ENCODE data around the gene EFCAB11.

EFCAB11 gene

DNA sequence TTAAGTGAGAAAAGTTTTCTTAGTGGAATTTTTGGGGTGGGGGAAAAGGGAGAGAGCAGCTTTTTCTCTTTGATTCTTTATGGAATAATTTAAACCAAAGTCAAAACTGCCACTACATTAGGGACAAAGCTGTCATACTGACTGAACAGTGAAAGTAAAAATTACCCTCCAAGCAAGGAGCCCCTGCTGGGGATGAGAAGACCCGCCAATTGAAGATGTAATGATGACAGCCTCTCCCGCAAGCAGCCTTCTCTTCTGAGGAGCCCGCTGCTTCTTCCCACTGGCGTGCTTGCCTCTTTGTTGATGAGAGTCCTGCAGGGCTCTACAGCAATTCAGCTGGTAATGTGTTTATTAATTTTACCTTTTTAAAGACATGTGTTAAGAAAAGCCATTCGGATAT is 151.0 kb downstream of the EFCAB11 start:
- Histone ChIP-seq H3K9me3 (ENCODE audit: control extremely low read depth in 1 of 5, control insufficient read depth in 4 of 5, insufficient read depth in 2 of 5, low read depth in 1 of 5, low read length in 4 of 5) (no peaks in the 10 kb centered on the region), H3K27ac (ENCODE audit: insufficient read depth in 1 of 2, low read depth in 1 of 2, low read length in 2 of 2, poor library complexity in 1 of 2, severe bottlenecking in 2 of 2) (no peak overlapping the region), H3K27me3 (replicated peaks in 2 of 5; ENCODE audit: control insufficient read depth in 4 of 5, insufficient read depth in 5 of 5, low read length in 4 of 5) (no peaks in the 10 kb centered on the region), H3K4me1 (ENCODE audit: control extremely low read depth in 1 of 4, control insufficient read depth in 4 of 4, insufficient read depth in 4 of 4, low read length in 3 of 4) (no peaks in the 10 kb centered on the region), H3K4me3 (ENCODE audit: control insufficient read depth in 1 of 7, extremely low read depth in 1 of 7, insufficient read depth in 4 of 7, low read depth in 2 of 7, low read length in 6 of 7) (no peak overlapping the region), H3K36me3 (ENCODE audit: control insufficient read depth in 4 of 4, insufficient read depth in 4 of 4, low read length in 3 of 4) (no peaks in the 10 kb centered on the region)
- 100% methylated on average over 2 of the region's 5 CpGs for WGBS (ENCODE audit: insufficient coverage)
- no peak for DNase-seq
- ChIA-PET POLR2A (no interaction called here), CTCF (no interaction called here)

DNA sequence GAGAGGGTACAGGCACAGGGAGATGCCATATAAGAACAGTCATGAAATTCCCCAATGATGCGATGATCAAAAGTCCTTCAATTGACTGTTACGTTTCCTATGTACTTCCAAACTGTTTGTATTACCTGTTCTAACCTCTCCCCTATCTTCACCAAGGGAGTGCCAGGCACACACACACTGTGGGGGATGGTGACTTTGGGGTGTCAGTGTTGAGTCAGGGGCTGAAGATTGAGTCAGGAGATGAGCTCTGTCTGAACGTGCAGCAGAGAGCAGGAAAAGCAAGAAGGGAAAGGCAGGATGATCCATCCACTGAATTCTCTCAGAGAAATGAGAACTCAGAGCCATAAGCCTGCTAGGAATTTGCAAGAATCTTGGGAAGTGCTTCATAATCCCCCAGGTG is 153.4 kb downstream of the EFCAB11 start:
- H3K4me1 ChIP-seq (ENCODE audit: control extremely low read depth in 1 of 4, control insufficient read depth in 4 of 4, insufficient read depth in 4 of 4, low read length in 3 of 4) = no peaks in the 10 kb centered on the region
- no peak overlapping the region for H3K4me3 ChIP-seq (ENCODE audit: control insufficient read depth in 1 of 7, extremely low read depth in 1 of 7, insufficient read depth in 4 of 7, low read depth in 2 of 7, low read length in 6 of 7)
- no peaks in the 10 kb centered on the region for H3K9me3 ChIP-seq (ENCODE audit: control extremely low read depth in 1 of 5, control insufficient read depth in 4 of 5, insufficient read depth in 2 of 5, low read depth in 1 of 5, low read length in 4 of 5)
- WGBS (ENCODE audit: insufficient coverage) = 100% methylated on average over 2 of the region's 3 CpGs
- no peak for DNase-seq
- ChIA-PET CTCF (no interaction called here), POLR2A (no interaction called here)
- no peaks in the 10 kb centered on the region for H3K36me3 ChIP-seq (ENCODE audit: control insufficient read depth in 4 of 4, insufficient read depth in 4 of 4, low read length in 3 of 4)
- H3K27ac ChIP-seq (ENCODE audit: insufficient read depth in 1 of 2, low read depth in 1 of 2, low read length in 2 of 2, poor library complexity in 1 of 2, severe bottlenecking in 2 of 2) = no peak overlapping the region
- H3K27me3 ChIP-seq (replicated peaks in 2 of 5; ENCODE audit: control insufficient read depth in 4 of 5, insufficient read depth in 5 of 5, low read length in 4 of 5) = no peaks in the 10 kb centered on the region

DNA sequence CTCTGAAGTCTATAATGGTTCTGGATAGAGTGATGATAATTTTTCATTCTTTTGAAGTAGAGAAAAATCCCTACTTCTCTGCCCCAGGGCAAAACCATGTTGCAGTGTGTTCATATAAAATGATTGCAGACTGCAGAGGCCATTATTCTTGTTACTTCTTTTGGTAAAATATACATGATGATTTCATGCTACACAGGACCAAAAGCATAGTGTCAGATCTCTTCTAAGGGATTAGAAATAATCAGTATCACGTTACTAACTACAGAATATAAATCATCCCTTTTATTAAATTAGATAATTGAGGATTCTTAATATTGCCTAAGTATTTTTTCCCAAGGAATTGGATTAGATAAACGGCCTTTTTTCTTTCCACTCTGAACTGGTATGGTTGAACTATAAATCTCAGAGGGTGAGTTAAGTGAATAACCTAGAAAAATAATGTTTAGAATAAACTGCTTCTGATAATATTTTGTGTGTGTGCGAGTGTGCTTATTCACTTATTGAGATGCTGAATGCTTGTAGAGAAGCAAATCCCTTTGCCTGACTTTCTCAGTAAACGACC is 156.2 kb downstream of the EFCAB11 start:
- WGBS (ENCODE audit: insufficient coverage) = 100% methylated on average over 1 of the region's 4 CpGs
- CTCF ChIA-PET = no interaction called here
- H3K4me1 ChIP-seq (ENCODE audit: control extremely low read depth in 1 of 4, control insufficient read depth in 4 of 4, insufficient read depth in 4 of 4, low read length in 3 of 4) = no peaks in the 10 kb centered on the region
- no peak overlapping the region for H3K27ac ChIP-seq (ENCODE audit: insufficient read depth in 1 of 2, low read depth in 1 of 2, low read length in 2 of 2, poor library complexity in 1 of 2, severe bottlenecking in 2 of 2)
- no peaks in the 10 kb centered on the region for H3K27me3 ChIP-seq (replicated peaks in 2 of 5; ENCODE audit: control insufficient read depth in 4 of 5, insufficient read depth in 5 of 5, low read length in 4 of 5)
- peaks cover 0 to 2% (median 0%) of the 10 kb centered on the region in 4 experiments for H3K36me3 ChIP-seq (ENCODE audit: control insufficient read depth in 4 of 4, insufficient read depth in 4 of 4, low read length in 3 of 4)
- H3K4me3 ChIP-seq (ENCODE audit: control insufficient read depth in 1 of 7, extremely low read depth in 1 of 7, insufficient read depth in 4 of 7, low read depth in 2 of 7, low read length in 6 of 7) = no peak overlapping the region
- no peak for DNase-seq
- POLR2A ChIA-PET = no interaction called here
- no peaks in the 10 kb centered on the region for H3K9me3 ChIP-seq (ENCODE audit: control extremely low read depth in 1 of 5, control insufficient read depth in 4 of 5, insufficient read depth in 2 of 5, low read depth in 1 of 5, low read length in 4 of 5)

DNA sequence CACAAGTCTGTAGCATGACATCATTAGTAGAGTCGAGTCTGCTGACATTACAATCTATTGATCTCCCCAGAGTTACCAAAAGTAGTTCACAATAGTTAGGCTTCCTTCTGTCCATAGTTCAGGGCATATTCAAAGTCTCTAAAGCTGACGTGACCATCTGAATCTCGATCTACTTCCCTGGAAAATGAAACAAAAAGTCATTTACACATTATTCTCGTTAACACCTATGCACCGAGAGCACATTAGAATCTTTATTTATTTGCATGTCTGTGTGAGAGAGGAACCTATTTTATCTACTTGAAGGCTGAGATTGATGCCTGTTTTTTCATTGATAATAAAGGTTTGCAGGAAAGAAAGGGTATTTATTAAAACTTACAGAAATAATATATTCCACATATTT is 157.4 kb downstream of the EFCAB11 start:
- H3K4me1 ChIP-seq (ENCODE audit: control extremely low read depth in 1 of 4, control insufficient read depth in 4 of 4, insufficient read depth in 4 of 4, low read length in 3 of 4) = no peaks in the 10 kb centered on the region
- no peak for DNase-seq
- H3K9me3 ChIP-seq (ENCODE audit: control extremely low read depth in 1 of 5, control insufficient read depth in 4 of 5, insufficient read depth in 2 of 5, low read depth in 1 of 5, low read length in 4 of 5) = no peaks in the 10 kb centered on the region
- ChIA-PET CTCF (no interaction called here), POLR2A (no interaction called here)
- WGBS (ENCODE audit: insufficient coverage) = 100% methylated on average over 2 of the region's 5 CpGs
- H3K36me3 ChIP-seq (ENCODE audit: control insufficient read depth in 4 of 4, insufficient read depth in 4 of 4, low read length in 3 of 4) = peaks cover 0 to 2% (median 0%) of the 10 kb centered on the region in 4 experiments
- no peak overlapping the region for H3K27ac ChIP-seq (ENCODE audit: insufficient read depth in 1 of 2, low read depth in 1 of 2, low read length in 2 of 2, poor library complexity in 1 of 2, severe bottlenecking in 2 of 2)
- no peak overlapping the region for H3K4me3 ChIP-seq (ENCODE audit: control insufficient read depth in 1 of 7, extremely low read depth in 1 of 7, insufficient read depth in 4 of 7, low read depth in 2 of 7, low read length in 6 of 7)
- H3K27me3 ChIP-seq (replicated peaks in 2 of 5; ENCODE audit: control insufficient read depth in 4 of 5, insufficient read depth in 5 of 5, low read length in 4 of 5) = no peaks in the 10 kb centered on the region

DNA sequence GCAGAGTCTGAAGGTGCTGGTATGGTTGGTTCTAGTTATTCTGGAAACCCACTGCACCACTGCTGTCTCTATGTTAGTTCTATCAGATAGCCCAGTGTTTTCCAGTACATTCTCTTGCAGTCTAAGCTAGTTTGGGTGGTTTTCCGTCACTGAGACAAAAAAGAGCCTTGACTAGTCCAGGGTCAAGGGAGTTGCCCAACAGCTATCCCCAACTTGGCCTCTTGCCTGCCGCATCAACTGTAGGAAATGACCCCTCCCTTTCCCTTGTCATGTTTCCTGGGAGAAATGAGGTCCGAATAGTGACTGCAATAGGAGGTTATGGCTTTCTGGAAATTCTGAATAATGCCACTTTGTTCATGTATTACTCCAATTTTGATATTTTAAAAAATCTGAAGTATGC is 160.4 kb downstream of the EFCAB11 start:
- DNase-seq = no peak
- no peak overlapping the region for H3K27ac ChIP-seq (ENCODE audit: insufficient read depth in 1 of 2, low read depth in 1 of 2, low read length in 2 of 2, poor library complexity in 1 of 2, severe bottlenecking in 2 of 2)
- ChIA-PET CTCF (no interaction called here), POLR2A (no interaction called here)
- H3K36me3 ChIP-seq (ENCODE audit: control insufficient read depth in 4 of 4, insufficient read depth in 4 of 4, low read length in 3 of 4) = peaks cover 0 to 2% (median 0%) of the 10 kb centered on the region in 4 experiments
- no peaks in the 10 kb centered on the region for H3K27me3 ChIP-seq (replicated peaks in 2 of 5; ENCODE audit: control insufficient read depth in 4 of 5, insufficient read depth in 5 of 5, low read length in 4 of 5)
- H3K4me1 ChIP-seq (ENCODE audit: control extremely low read depth in 1 of 4, control insufficient read depth in 4 of 4, insufficient read depth in 4 of 4, low read length in 3 of 4) = no peaks in the 10 kb centered on the region
- no peaks in the 10 kb centered on the region for H3K9me3 ChIP-seq (ENCODE audit: control extremely low read depth in 1 of 5, control insufficient read depth in 4 of 5, insufficient read depth in 2 of 5, low read depth in 1 of 5, low read length in 4 of 5)
- WGBS (ENCODE audit: insufficient coverage) = 100% methylated on average over 1 of the region's 3 CpGs
- H3K4me3 ChIP-seq (ENCODE audit: control insufficient read depth in 1 of 7, extremely low read depth in 1 of 7, insufficient read depth in 4 of 7, low read depth in 2 of 7, low read length in 6 of 7) = no peak overlapping the region

DNA sequence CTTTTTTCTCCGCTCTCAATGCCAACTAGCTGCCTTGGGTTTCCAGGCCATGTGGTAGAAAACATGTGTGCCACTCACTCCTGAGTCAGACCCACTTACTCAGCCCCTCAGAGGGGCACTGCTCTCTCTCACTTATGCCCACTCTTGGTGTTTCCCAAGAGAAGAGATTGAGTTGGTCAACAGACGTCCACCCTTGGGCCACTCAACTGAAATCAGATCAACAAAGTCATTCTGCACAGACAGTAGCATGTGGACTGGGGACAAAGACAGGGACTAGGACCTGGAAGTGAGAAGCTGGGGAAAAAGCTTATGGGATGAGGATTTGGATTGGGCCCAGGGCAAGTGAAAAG is 161.2 kb downstream of the EFCAB11 start:
- Histone ChIP-seq H3K4me3 (ENCODE audit: control insufficient read depth in 1 of 7, extremely low read depth in 1 of 7, insufficient read depth in 4 of 7, low read depth in 2 of 7, low read length in 6 of 7) (no peak overlapping the region), H3K27ac (ENCODE audit: insufficient read depth in 1 of 2, low read depth in 1 of 2, low read length in 2 of 2, poor library complexity in 1 of 2, severe bottlenecking in 2 of 2) (no peak overlapping the region), H3K4me1 (ENCODE audit: control extremely low read depth in 1 of 4, control insufficient read depth in 4 of 4, insufficient read depth in 4 of 4, low read length in 3 of 4) (no peaks in the 10 kb centered on the region), H3K36me3 (ENCODE audit: control insufficient read depth in 4 of 4, insufficient read depth in 4 of 4, low read length in 3 of 4) (peaks cover 0 to 2% (median 0%) of the 10 kb centered on the region in 4 experiments), H3K9me3 (ENCODE audit: control extremely low read depth in 1 of 5, control insufficient read depth in 4 of 5, insufficient read depth in 2 of 5, low read depth in 1 of 5, low read length in 4 of 5) (no peaks in the 10 kb centered on the region), H3K27me3 (replicated peaks in 2 of 5; ENCODE audit: control insufficient read depth in 4 of 5, insufficient read depth in 5 of 5, low read length in 4 of 5) (no peaks in the 10 kb centered on the region)
- CTCF ChIA-PET = interaction anchor here (1.1 kb wide), 1 partner anchor 17 kb away, joined by 3 read pairs; no protein-coding TSS in a partner anchor
- WGBS (ENCODE audit: insufficient coverage) = 100% methylated on average over 2 of the region's 2 CpGs
- POLR2A ChIA-PET = no interaction called here
- no peak for DNase-seq

DNA sequence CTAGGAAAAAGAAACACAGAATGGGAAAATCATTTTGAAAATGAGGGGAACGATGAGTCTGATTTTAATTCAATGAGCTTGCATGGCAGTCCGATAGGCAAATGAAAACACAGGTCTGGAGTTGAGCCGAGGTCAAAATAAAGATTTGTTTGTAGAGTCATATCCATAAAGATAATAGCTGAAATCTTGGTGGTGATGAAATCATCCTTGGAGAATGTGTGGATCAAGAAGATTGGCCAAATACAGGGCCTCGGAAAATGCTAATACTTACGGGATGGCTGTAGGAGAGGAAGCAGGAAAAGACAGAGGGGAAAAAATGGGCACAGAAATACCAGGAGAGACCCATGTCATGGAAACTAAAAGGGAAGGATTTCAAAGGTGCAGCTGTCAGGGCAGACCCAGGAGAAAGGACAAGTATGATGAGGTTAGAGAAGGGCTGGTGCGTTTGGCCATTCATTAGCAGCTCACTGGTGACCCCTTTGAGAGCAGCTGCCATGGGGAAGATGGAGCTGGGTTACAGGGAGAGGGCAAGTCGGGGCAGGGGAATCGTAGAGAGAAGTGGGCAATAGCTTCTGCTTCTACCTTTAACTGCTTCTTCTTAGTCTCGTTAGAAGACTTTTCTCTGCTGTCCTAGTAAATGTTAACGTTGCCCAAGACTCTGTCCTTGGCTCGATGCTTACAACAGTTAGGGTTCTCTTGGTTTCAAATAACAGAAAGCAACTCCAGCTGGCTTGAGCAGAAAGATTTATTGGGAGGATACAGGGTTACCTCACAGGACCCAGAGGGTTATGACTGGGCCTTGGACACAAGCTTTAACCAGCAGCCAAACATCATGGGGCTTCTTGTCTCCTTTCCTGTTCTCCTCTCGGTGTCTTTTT is 161.8 kb downstream of the EFCAB11 start:
- Histone ChIP-seq H3K9me3 (ENCODE audit: control extremely low read depth in 1 of 5, control insufficient read depth in 4 of 5, insufficient read depth in 2 of 5, low read depth in 1 of 5, low read length in 4 of 5) (no peaks in the 10 kb centered on the region), H3K4me1 (ENCODE audit: control extremely low read depth in 1 of 4, control insufficient read depth in 4 of 4, insufficient read depth in 4 of 4, low read length in 3 of 4) (no peaks in the 10 kb centered on the region), H3K36me3 (ENCODE audit: control insufficient read depth in 4 of 4, insufficient read depth in 4 of 4, low read length in 3 of 4) (peaks cover 0 to 2% (median 0%) of the 10 kb centered on the region in 4 experiments), H3K27me3 (replicated peaks in 2 of 5; ENCODE audit: control insufficient read depth in 4 of 5, insufficient read depth in 5 of 5, low read length in 4 of 5) (no peaks in the 10 kb centered on the region), H3K4me3 (ENCODE audit: control insufficient read depth in 1 of 7, extremely low read depth in 1 of 7, insufficient read depth in 4 of 7, low read depth in 2 of 7, low read length in 6 of 7) (no peak overlapping the region), H3K27ac (ENCODE audit: insufficient read depth in 1 of 2, low read depth in 1 of 2, low read length in 2 of 2, poor library complexity in 1 of 2, severe bottlenecking in 2 of 2) (no peak overlapping the region)
- WGBS (ENCODE audit: insufficient coverage) = 96% methylated on average over 12 of the region's 12 CpGs
- ChIA-PET POLR2A (interaction anchor here (0.5 kb wide), 1 partner anchor 876 kb away, joined by 7 read pairs; no protein-coding TSS in a partner anchor), CTCF (interaction anchor here (1.1 kb wide), 1 partner anchor 17 kb away, joined by 3 read pairs; no protein-coding TSS in a partner anchor)
- DNase-seq = no peak

Data from common myeloid progenitor, CD34-positive (primary cell).